HG02938 (cell line): Measurements from ENCODE around the gene CXCL10.
A peak's percentile ranks its signal among the peaks of the same experiment; 100 is the strongest.
"Not testable (repeated sequence)": the region's sequence is repeated elsewhere in the genome, so short reads cannot be mapped to it uniquely, and the experiment has no call there.

Experiments used
- ATAC-seq: cut with Tn5 transposase; IDR thresholded peaks from one replicate; pipeline ENCODE4 v1.9.1; 2021; ENCODE audit warnings: mild to moderate bottlenecking, moderate library complexity; ENCODE audit not compliant: unreplicated experiment

The CXCL10 gene

GRCh38 chr4:76029300-76029699 is 6.0 kb upstream of the CXCL10 start:
- ATAC-seq: no peak

GRCh38 chr4:76028350-76028765 is 5.1 kb upstream of the CXCL10 start:
- no peak for ATAC-seq

GRCh38 chr4:76024065-76024464 is 768 bp upstream of the CXCL10 start:
- ATAC-seq: no peak

- ATAC-seq: no peak
Measured at GRCh38 chr4:76022677-76023076, 620 bp downstream of the CXCL10 start.

- ATAC-seq: no peak
Measured at GRCh38 chr4:76022031-76022430, 1.3 kb downstream of the CXCL10 start.

GRCh38 chr4:76017056-76017686 is 6.1 kb downstream of the CXCL10 start:
- no peak for ATAC-seq

GRCh38 chr4:76016393-76016792 is 6.9 kb downstream of the CXCL10 start:
- ATAC-seq: peak; percentile 60

GRCh38 chr4:76013540-76013939 is 9.8 kb downstream of the CXCL10 start:
- no peak for ATAC-seq

- peak; percentile 2 for ATAC-seq
Measured at GRCh38 chr4:76012388-76012801, 10.9 kb downstream of the CXCL10 start.

- peak; percentile 57 for ATAC-seq
Measured at GRCh38 chr4:76011700-76012387, 11.5 kb downstream of the CXCL10 start.

- ATAC-seq: no peak
Measured at GRCh38 chr4:76011018-76011670, 12.2 kb downstream of the CXCL10 start.

- ATAC-seq: no peak
Measured at GRCh38 chr4:76010576-76010975, 12.7 kb downstream of the CXCL10 start.

- no peak for ATAC-seq
Measured at GRCh38 chr4:76009311-76009710, 14.0 kb downstream of the CXCL10 start.

GRCh38 chr4:76007089-76007862 is 16.0 kb downstream of the CXCL10 start, which contains the start of gene CXCL9:
Gene CXCL9 (minus strand): TSS chr4:76007509. CDS start chr4:76007449, 60 bp downstream.
- ATAC-seq: no peak

- no peak for ATAC-seq
Measured at GRCh38 chr4:76003620-76004019, 19.7 kb downstream of the CXCL10 start.

- ATAC-seq: no peak
Measured at GRCh38 chr4:76003035-76003434, 20.3 kb downstream of the CXCL10 start.

GRCh38 chr4:76002176-76002575 is 21.1 kb downstream of the CXCL10 start:
- ATAC-seq: no peak

GRCh38 chr4:76001700-76002099 is 21.6 kb downstream of the CXCL10 start:
- ATAC-seq: no peak

- no peak for ATAC-seq
Measured at GRCh38 chr4:76000279-76000678, 23.0 kb downstream of the CXCL10 start.

GRCh38 chr4:75998525-75999147 is 24.7 kb downstream of the CXCL10 start:
- ATAC-seq: not testable (repeated sequence)

- no peak for ATAC-seq
Measured at GRCh38 chr4:75997946-75998345, 25.4 kb downstream of the CXCL10 start.
